Measurements from ENCODE around the gene GRM5.
"Not testable (repeated sequence)": the region's sequence is repeated elsewhere in the genome, so short reads cannot be mapped to it uniquely, and the experiment has no call there.

GRM5 gene

DNA sequence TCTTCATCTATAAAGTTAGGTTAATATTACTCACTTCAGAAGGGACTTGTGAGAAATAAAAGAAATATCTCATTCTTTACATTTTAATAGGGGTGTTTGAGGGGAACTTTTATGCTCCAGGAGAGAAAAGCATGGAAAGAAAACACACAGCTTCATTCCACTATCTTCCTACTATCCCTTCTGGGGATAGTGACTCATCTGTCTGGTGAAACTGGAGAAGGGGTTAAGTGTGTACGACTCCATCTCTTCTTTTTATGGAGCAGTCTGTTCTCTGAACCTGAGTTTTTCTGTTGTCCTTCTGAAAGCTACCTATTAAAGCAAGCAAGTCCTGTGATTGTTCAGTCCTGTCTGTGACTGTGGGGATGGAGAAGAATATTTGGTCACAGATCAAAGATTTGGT is 227.6 kb downstream of the GRM5 start:
- not testable (repeated sequence) for DNase-seq (ENCODE audit: low read depth in 2 of 2)

DNA sequence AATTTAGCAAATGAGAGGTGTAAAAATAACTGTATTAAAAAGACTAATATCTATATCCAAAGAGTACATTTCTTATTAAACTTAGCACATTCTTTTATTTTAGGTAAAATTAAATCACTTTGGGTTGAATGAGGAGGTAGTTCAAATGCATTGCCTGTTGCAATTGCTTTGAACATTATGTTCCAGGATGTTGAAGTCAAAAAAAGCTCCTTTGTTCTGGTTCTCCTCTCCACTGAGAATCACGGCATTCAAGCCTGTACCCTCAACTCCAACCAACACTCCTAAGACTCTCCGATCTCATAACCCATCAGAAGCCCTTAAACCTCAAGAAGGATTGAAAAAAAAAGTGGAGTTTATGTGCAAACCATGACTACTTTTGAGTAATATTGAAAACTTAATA is 230.1 kb downstream of the GRM5 start:
- not testable (repeated sequence) for DNase-seq (ENCODE audit: low read depth in 2 of 2)

DNA sequence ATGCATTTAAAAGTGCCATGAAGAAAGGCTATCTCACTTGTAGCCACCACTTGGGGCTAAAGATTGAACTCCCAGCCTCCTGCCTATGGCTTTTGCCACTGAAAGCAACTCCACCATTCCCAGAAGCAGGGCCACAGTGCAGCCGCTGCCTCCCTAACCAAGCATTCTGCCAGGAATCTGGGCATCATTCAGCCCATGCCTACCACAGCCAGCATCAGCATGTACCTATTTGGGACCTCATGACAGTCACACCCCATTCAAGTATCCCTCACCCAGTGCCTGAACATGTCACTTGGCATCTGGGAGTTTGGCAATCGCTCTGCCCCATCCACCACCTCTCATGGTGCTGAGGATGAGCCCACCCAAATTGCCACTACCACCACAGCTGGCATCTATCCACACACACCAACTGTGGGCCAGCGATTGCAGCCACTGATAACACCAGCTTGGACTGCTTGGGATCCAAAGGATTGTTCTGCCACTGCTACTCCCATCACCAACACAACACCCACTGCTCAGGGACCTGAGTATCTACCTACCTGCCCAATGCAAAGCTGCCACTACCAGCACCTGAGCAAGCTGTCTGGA is 234.4 kb downstream of the GRM5 start:
- no peak for DNase-seq (ENCODE audit: low read depth in 2 of 2)

DNA sequence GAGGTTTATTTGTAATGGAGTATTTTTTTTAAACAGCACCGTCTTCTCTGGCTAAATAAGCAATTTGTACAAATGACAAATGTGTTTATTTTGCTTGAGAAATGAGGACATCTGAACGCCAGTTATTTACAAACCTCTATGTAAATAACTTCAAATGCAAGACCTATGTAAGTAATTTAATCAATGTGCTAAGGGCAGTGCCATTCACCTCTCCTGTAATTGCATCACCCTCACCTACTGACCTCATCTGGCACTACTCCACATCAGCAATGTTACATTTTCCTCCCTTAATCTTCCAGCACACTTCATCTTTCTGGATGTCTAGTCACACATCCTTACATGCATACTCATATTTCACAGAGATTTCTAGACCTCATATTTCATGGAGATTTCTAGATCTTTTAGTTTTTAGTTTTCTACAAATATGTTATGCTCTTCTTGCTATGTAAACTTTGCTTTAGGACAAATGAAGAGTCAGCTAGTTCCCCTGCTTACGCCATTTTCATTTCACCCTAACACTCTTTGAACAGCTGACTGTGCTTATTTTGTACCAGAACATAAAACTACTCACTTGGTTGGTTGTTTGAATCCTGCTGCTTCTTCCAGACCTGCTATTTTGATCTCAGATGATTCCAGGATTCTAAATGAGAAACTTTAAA is 238.6 kb downstream of the GRM5 start:
- no peak for DNase-seq (ENCODE audit: low read depth in 2 of 2)

DNA sequence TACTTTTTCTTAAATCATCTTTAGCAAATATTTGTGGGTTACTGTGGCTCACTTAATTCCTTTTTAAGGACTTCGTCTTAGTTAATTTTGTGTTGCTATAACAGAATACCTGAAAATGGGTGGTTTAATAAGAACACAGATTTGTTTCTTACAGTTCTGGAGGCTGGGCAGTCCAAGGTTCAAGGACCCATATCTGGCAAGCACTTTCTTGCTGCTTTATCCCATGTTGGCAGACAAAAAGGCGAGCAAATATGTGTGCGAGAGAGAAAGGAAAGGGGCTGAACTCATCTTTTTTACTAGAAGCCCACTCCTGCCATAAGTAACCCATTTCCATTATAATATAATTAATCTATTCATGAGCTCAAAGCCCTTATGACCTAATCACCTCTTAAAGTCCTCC is 246.2 kb downstream of the GRM5 start:
- no peak for DNase-seq (ENCODE audit: low read depth in 2 of 2)

DNA sequence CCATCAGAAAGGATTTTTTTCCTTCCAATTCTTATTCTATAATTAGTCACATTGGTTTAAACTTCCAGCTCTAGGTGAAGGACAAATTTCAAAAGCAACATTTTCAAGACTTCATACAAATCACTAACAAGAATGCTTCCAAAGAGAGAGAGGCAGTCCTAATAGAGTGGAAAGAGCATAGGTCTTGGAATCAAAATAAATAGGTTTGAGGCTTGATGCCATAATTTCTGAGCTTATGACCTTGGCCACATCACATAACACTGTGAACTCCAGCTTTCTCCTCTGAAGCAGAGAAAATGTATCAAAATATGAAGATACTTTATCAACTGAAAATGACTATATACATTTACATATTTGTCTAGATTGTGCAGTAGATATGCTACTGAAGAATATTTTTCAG is 246.8 kb downstream of the GRM5 start:
- no peak for DNase-seq (ENCODE audit: low read depth in 2 of 2)

DNA sequence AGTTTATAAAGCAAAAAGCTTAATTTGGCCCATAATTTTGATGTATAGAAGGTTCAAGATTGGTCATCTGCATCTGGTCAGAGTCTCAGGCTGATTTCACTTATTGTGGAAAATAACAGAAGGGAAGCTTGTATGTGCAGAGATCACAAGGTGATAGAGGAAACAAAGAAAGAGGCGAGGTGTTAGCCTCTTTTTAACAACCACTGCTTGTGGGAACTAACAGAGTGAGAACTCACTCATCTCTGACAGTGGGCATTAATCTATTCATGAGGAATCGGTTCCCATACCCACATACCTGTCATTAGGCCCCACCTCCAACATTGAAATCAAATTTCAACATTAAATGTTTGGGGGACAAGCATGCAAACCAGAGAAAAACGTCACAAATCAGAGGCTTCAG is 250.3 kb downstream of the GRM5 start:
- no peak for DNase-seq (ENCODE audit: low read depth in 2 of 2)

DNA sequence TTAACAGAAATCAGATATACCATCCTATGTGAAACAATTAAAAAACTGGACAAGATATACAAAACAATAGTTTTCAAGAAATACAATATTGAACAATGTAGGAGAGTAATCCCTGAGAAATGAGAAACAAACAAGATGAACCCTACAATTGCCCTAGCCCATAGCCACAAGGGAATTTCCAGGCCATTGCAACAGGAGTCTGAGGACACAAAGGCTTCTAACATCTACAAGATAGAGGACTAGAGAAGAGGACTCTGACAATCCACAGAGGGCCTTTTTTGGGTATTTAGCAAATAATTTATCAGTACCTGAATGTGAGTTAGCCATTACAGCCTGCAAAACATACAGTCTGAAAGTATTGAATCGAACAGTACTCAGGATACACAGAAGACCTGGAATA is 251.7 kb downstream of the GRM5 start:
- no peak for DNase-seq (ENCODE audit: low read depth in 2 of 2)

DNA sequence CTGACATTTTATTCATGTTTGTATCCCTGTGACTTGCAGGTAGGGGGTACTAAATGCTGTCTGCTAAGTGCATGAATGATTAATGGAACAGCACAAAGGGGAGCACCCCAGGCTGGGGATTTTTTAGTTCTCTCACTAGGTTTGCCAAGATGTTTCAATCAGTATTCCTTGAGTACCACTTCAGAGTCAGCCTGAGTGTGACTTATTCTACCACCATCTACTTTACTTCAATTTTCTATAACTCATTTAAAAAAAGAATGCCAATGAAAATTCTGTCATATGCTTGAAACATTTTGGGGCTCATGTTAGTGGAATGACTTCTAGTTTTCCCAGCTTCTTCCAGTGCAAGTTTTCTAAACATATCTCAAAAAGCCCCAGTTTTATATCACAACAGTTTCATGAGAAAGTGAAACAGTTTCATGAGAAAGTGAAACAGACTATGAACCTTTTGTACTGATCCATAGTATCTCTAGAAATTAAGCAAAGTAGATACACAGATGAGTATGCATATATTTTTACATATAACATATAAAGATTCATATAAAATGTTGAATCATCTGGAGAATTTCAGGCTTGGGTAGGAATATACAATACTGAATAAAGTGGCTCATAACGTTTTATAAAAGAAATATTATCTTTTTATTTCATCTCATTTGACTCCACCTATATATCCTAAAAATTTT is 252.4 kb downstream of the GRM5 start:
- no peak for DNase-seq (ENCODE audit: low read depth in 2 of 2)

DNA sequence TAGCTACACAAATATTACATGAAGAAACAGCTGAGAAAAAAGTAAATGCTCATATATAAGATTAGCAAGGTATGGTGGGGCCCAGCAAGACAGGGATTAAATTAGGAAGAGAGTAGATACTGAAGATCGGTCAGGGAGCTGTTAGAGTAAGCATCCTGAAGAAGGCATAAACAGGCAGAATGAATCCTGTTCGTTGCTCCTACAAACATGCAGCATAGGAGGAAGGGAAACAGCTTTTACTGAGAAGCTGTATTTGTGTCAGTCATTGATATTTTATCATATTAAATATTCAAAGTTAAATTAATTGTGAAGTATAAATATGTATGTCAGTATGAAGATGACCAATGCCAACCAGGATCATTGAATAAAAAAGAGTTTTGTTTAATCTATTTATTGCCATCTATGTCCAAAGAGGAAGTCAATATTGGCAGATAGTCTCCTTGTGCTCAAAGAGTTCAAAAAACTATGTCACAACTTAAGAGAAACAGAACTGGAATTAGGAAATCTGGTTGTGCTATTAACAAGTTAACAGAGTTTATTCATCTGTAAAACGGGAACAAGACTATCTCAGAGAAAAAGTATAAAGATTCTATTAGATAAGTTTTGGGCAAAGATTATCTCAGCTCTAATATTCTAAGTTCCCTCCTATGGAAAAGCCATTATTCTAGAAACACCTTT is 255.2 kb downstream of the GRM5 start:
- DNase-seq (ENCODE audit: low read depth in 2 of 2), result no peak

DNA sequence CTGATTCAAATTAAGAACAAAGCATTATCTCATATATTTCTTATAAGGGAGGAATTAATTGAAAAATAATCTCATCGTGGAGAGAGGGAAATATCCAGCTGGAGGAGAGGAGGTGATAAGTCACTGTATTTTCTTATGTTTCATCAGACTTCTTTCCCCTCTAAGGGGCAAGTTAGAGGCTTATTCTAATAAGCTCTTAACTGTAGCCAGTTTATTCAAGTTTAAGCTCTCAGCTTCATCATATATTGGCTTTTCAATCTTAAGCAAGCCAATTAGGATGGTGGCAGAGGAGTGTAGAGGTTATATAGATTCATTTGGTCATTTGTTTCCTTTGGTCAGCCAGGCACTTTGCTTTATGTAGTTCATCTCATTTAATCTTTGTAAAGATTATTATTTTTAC is 256.7 kb downstream of the GRM5 start:
- no peak for DNase-seq (ENCODE audit: low read depth in 2 of 2)

DNA sequence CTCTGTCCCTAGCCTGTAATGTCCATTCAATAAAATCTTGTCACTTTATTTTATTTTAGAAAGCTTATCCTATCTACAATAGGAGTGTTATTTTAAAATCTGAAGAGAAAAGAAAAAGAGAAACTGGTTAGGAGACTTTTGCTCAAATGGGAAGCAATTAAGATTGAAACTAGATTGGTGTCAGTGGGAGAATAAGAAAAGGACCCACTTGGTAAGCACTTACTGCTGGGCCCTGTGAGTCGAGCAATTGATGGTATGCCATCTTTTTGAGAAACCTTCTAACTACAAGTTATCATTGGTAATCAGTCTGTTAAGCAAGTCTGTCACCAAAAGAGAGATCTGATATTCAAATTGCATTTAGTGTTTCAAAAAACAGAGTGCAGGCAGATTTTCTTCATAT is 258.4 kb downstream of the GRM5 start:
- DNase-seq (ENCODE audit: low read depth in 2 of 2), result no peak

DNA sequence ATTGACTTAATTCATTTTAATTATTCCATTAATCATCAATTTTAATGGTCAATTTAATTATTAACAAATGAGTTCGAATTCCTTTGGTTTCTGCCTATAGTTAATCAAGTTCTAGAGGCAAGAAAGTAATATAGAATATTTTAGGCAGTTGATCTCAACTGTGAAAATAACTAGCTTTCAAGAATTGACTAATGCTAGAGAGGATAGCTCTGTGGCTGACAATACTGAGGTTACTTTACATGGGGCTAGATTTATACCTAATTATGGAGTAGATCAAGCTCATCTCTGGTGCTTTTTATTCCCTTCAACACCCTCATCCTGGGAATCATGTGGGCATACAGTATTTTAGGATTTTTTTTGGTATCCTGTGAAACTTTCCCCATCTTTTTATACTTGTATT is 259.4 kb downstream of the GRM5 start:
- DNase-seq (ENCODE audit: low read depth in 2 of 2), result no peak

DNA sequence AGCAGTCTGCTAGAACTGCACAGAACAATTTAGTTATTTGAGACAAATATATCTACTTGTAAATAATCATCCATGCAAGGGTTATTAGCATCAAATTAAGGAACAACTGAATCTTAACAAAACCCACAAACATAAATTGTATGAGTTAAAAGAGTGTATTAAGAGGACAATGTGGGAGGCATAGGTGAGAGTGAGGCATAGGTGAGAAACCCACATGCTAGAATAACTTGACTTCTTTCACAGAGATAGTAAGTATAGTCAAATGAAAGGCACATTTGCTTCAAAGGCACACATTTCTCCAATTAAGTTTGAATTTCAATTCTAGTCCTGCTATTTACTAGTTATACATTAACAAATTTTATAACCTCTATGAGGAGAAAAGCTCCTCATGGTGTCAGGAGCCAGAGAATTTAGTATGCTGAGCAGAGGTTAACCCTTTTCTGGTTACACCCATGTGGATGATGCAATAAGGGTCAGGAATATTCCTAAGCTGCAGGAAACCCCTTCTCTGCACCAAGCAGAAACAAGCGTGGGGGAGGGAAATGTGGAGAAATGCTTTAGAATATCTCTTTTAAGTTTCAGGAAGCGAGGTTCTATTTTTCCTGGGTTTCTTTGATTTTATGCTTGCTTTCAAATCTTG is 264.2 kb downstream of the GRM5 start:
- DNase-seq (ENCODE audit: low read depth in 2 of 2), result no peak

DNA sequence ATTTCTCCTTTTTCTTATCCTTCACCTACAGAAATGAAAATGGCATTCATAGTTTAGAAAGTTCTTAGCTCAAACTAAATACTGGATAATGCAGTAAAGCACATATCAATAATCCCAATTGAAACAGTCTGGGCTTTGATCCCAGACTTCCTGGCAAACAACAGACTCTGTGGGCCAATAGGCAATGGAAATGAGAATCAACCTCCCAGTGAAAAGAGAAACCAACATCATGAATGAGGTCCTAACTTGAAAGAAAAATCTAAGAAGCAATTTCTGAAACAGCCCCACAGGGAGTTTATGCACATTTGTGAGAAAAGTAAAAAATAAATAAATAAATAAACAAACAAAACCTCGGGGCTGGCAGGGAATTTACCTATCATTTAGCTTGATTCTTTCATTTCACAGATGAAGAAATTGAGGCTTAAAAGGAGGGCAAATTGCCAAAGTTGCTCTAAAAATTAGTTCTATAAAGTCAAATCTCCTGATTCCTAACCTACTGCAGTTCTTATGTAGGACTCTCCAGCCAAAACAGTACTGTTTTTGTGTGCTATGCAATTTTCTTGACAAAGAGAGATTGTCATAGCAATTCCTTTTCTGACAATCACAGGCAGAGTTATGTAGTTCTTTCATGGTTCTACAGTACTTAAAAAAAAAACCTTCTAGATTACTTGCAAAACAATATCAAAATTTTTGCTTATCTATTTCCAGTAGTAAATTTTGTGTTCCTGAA is 265.8 kb downstream of the GRM5 start:
- DNase-seq (ENCODE audit: low read depth in 2 of 2), result no peak

DNA sequence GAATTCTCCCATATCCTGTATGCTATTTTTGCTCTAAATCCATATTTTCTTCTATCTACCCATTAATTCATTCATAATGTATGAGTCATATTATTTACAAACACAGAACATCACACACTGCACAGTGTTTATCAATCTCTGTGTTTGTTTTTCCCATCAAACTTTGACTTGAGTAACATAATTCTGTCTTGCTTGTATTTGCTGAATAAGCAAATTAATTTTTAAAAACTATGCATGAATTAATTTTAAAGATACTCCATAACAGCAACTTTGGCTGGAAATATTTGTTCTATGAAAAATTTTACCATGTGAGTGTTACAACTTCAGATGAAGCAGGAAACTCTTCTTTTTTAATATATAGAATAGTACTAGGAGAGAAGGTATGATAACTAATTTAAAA is 275.6 kb downstream of the GRM5 start:
- DNase-seq (ENCODE audit: low read depth in 2 of 2), result no peak

DNA sequence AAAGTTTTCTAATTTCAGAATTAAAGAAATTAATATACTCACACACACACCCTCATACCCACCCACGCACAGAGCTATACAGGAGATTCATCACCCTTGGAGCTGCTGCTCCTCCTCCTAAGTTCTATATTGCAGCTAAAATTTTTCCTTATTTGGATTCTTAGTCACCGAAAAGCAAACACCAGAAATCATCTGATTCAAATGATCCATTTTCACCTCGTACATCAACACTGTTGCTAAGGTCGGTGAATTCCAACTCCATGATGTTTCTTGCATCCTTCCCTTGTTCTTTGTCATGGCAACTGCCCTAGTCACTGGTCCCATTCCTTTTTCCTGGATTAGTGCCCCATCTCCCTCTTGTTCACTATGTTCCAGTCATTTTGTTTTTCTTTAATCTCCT is 286.2 kb downstream of the GRM5 start:
- DNase-seq (ENCODE audit: low read depth in 2 of 2), result no peak

DNA sequence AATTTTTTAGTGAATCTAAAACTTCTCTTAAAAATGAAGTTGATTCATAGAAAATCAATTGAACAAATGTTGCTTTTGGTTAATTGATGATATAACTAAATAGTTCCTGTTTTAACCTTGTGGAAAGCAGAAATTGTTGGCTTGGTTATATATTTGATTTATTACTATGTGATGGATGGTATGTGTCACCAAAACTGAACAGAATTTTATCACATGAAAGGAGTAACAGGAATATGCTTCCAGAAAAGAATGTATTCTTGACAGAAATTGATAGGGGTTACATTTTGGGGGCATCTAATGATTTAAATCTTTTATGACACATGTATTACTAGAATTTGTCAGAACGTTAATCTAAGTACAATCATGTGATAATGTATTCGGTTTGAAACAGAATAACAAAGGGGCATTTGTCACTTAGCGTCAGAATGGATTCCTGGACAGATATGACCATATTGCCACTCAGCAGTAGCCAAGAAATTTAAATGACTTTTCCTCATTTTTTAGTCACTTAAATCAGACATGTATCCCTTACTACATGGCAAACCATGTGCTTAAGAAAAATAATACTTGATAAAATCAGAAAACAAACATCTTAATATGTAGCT is 295.2 kb downstream of the GRM5 start:
- DNase-seq (ENCODE audit: low read depth in 2 of 2), result no peak

DNA sequence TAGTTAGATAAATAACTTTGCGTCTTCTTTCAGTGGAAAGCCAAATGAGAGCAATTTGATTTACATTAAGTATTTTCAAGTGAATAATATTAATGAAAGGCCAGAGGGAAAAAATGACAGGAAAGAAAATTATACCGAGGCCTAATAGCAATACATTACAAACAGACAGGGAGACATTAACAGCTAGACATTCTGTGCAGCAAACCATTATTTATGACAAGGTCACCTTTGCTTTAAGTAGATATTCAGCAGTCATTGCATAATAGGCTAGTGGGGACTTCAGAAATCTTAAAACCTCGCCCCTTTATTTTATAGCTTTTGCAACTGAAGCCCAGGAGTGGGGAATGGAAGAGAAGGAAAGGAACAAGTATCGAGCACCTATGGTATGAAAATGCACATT is 321.6 kb downstream of the GRM5 start:
- no peak for DNase-seq (ENCODE audit: low read depth in 2 of 2)

DNA sequence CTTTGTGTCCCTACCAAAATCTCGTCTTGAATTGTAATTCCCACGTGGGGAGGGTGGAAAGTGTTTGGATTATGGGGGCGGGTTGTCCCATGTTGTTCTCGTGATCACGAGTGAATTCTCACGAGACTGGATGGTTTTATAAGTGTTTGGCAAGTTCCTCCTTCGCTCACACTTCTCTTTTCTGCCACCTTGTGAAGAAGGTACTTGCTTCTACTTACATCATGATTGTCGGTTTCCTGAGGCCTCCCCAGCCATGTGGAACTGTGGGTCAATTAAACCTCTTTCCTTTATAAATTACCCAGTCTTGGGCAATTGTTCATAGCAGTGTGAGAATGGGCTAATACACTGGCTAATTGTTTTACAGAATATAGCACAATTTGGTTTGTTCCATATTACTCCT is 326.3 kb downstream of the GRM5 start:
- no peak for DNase-seq (ENCODE audit: low read depth in 2 of 2)

DNA sequence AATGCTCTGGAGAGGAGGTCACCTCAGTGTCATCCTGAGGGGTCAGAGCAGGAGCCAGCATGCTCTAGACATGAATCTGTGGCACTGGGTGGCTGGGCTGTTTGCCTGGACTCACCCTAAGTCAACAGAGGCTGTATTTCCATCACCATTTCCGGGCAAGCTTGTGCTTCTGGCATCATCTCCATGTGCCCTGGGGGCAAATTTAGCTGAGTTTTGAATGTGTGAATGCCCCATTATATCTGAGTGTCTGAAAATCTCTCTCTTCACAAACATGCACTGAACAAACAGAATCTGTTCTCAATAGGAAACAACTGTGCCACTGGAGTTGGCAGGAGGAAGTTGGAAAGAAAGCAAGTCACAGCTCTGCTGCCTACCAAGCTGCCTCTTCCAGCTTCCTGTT is 356.2 kb downstream of the GRM5 start:
- no peak for DNase-seq (ENCODE audit: low read depth in 2 of 2)
